NCI-H2081 (cell line): ENCODE measurements around the gene SDK1.
A peak's percentile ranks its signal among the peaks of the same experiment; 100 is the strongest.

Experiments
- DNase-seq, 2 experiments: peaks; one replicate each; lab custom pipeline; 2025; lab: John Stamatoyannopoulos, UW

SDK1 gene

DNA sequence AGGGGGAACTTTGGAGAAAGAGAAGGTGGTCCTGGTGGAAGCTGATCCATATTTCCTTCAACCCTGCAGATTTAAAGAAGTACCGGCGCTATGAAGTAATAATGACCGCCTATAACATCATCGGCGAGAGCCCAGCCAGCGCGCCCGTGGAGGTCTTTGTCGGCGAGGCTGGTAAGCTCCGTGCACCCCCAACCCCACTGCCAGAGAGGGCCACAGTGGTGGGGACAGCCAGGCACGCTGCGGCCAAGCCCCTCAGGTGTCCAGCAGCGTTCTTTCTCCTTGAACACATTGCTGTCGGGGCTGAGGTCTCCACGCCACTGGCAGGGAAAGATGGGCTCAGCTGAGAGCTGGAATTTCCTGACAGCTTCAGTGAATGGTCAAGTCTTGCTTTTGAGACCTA is 877.4 kb downstream of the SDK1 start:
- DNase-seq, result no peak

- no peak for DNase-seq
Observed at GRCh38 chr7:4178916-4179687, 878.0 kb downstream of the SDK1 start.

DNA sequence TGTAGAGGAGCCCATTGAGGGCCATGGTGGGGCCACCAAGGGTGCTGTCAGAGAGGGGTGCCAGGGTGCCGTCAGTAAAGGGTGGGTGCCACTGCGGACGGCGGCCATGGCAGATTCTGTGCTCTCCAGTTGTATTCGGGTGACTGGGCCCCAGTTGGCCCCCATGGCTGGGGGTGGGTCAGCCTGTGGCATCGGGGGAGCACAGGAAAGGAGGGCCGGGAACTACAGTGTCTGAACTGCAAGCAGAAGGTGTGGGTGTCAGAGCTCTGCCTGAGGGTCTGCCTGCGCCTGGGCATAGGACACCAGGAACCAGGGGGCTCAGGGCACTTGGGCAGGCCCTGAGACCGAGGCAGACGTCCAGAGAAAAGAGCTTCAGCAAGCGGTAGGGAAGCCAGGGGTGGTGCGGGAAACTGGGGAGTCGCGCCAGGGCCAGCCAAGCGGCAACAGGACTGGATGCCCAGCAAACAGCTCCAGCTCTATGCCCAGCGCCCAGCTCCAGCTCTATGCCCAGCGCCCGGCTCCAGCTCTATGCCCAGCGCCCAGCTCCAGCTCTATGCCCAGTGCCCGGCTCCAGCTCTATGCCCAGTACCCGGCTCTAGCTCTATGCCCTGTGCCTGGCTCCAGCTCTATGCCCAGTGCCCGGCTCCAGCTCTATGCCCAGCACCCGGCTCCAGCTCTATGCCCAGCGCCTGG is 878.8 kb downstream of the SDK1 start:
- no peak for DNase-seq

DNA sequence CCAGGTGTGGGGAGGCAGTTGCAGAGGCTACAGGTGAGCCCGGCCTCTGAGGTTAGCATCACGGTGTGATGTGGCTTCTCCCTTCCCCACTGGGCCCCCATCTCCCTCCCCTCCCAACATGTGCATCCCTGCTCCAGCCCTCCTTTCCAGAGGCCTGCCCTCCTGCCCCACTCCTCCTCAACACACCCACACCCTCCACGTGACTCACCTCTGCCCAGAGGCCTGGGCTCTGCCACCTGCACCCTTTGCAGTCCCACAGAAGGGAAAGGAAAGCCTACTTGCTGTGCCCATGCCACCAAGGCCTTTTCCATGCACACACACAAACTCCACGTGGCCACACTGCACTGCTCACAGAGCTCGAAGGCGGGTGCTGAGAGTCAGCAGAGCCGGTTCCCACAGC is 880.4 kb downstream of the SDK1 start:
- DNase-seq, result no peak

GRCh38 chr7:4182605-4183300 is 881.7 kb downstream of the SDK1 start:
- no peak for DNase-seq

DNA sequence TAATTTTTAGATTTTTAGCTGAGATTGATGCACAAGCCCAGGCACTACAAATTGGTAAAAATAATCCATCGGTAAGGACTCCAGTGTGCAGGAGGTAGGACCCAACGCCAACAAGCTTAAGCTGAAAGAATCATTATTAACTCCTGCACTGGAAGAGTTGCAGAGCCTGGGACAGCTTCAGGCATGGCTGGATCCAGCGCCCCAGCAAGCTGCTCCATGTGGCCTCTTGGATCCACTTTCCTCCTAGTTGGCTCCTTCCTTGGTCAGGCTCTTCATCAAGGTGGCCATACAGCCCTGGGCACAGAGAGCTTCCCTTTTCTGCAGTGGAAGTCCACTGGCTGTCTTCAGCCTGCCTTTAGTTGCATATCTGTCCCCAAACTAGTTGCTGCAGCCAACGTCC is 883.6 kb downstream of the SDK1 start:
- DNase-seq, result no peak

- DNase-seq, result no peak
Observed at GRCh38 chr7:4185136-4185535, 884.1 kb downstream of the SDK1 start.

DNA sequence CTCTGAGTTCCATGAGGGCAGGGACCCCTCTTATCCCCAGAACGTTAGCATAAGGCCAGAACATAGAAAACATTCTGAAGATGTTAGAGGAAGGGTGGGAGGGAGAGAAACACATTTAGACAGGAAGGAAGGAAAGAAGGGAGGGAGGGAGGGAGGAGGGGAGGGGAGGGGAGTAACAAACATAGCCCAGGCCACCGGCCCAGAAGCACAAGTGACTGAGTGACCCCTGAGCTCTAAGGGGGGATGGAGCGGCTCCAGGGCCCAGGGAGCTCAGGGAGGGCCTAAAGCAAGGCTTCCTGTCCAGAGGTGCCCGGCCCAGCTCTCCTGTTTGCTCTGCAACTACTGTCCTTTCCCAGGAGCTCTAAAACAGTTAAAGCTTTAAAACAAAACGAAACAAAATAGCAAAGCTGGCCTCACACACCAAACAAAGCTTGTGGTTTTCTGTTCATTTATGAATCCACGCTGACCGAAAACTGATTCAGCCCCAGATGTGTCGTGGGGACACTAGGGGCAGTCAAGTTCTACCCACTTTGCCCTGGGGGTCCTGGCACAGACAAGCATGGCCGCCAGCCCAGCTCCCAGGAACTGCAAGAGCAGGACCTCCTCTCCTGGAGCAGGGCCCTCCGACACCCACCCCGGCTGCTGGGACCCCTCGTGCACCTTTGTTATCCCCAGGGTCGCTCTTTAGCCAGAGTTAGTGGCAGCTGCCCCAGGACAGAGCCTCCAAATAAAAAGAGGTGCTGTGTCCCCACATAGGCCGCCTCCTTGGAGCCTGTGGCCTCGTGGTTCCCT is 884.9 kb downstream of the SDK1 start:
- DNase-seq, result no peak

DNA sequence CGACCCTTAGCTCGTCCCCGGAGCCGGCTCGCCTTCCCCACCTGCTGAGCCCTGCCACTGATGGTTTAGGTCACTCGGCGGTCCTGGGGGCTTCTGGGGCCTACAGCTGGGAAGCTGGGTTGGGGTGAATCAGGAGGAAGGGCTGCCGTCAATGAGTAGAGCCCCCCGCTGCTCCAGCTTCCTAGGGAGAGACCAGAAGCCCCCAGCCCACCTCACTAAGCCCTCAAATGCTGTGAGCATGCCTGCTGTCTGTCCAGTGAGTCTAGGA is 885.4 kb downstream of the SDK1 start:
- no peak for DNase-seq

DNA sequence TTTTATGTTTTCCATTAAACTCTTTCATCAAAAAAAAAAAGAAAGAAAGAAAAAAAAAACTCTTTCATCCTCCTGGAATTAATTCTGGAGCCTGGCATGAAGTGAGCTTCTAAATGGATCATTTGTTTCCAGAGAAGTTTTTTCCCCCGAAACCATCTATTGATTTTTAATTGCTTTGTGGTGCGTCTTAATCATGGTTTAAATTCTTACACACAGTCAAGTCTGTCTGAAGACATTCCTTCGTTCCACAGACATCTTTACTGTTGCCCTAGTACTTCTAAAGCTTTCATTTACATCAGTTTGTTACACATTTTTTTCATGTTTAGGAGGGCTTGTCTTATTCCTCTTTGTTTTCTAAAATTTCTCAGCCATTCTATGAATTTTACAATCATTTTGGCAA is 887.6 kb downstream of the SDK1 start:
- DNase-seq, result no peak

DNA sequence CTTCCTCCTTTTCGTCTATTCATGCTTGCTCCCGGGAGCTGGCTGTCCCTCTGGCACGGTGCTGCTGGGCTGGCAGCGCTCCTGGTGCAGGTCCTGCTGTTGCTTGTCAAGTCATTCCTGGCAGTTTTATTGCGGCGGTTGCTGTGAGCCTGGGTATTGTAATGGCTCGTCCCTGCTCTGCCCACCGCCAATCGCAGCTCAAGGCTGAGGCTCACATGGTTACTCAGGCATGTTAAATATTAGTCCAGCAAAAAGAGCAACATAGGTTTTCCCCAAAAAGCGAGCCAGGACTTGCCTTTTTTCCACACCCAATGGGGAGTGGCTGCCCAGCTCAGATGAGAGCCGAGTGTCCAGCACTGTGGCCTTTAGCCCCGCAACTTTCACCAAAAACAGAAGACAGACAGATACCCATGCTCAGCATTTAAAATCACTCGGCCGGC is 888.1 kb downstream of the SDK1 start:
- DNase-seq, result peak; percentile 77 to 92

DNA sequence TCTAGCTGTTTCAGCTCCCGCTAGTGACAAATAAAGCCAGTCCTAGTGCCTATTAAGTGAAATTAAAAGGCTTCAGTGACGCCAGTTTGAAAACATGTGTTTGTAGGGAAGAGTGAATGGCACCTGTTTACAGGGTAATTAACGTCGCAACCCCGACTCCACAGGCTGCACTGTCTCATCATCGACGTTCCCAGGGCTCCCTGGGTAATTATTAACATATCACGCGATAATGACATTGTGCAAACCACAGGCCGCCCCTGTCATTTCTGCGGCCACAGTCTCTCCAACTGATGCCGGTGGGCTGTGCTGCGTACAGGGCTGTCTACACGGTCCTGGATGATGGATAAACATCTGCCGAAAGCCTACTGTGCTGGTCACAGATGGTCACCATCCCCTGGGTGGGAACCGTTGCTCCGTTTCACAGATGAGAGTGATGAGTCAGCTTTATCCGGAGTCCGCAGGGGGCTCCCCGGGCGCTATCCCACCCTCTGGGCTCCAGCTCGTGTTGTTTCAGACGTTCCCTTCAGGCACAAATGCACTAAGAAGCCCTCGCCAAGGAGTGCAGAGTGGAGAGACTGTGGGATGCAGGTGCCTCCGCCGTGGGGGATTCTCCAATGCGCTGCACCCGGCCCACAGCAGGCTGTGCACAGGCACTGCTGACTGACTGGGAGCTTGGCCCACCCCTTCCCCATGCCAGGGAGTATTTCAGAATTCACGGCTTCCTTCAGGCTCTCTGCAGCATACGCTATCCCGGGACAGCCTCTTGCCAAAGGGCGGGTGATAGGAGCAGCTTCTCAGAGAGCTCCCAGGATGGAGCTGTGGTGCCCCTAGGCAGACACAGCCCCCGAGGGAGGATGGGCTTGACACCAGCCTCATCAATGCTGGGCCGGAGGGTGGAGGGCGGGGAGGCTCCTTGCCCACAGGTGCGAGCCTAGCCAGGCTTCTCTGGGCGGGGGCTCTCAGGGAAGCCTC is 889.2 kb downstream of the SDK1 start:
- DNase-seq, result peak; percentile 35 to 79

GRCh38 chr7:4191046-4191445 is 890.0 kb downstream of the SDK1 start:
- DNase-seq, result no peak

DNA sequence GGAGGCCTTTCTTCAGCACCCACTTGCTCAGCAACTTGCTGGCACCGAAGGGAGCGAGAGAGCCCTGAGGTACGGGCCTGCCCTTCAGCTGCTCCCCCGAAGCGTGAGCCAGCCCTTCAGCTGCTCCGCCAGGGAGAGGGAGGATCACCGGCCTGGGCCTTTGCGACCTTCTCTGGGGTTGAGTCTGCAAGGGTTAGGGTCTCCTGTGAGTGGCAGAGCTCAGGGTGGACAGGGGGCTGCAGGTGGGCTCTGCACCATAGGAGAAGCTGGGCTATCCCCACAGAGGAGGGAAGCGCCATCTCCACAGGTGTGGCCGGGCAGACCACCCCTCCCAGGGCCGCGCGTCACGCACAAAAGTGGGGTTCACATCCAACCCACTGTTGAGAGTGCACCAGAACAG is 890.5 kb downstream of the SDK1 start:
- no peak for DNase-seq

DNA sequence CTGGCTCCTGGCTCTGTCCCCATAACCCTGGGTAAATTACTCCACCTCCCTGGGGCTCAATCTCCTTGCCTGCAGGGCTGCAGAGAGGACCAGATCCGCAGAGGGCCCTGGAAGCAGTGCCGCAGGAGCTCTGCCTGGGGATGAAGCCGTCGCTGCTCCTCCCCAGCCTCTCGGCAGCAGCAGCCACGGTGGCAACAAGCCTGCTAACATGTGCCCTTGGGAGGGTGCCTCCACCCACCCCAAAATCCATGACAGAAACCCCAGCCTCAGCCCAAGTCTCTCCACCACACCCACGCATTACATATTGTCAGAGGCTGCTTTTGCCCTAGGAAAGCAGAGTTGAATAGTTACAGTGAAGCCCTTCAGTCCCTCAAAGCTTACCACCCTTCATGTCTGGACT is 894.6 kb downstream of the SDK1 start:
- no peak for DNase-seq

GRCh38 chr7:4196121-4196819 is 895.2 kb downstream of the SDK1 start:
- DNase-seq, result no peak

GRCh38 chr7:4198301-4198700 is 897.2 kb downstream of the SDK1 start:
- no peak for DNase-seq

DNA sequence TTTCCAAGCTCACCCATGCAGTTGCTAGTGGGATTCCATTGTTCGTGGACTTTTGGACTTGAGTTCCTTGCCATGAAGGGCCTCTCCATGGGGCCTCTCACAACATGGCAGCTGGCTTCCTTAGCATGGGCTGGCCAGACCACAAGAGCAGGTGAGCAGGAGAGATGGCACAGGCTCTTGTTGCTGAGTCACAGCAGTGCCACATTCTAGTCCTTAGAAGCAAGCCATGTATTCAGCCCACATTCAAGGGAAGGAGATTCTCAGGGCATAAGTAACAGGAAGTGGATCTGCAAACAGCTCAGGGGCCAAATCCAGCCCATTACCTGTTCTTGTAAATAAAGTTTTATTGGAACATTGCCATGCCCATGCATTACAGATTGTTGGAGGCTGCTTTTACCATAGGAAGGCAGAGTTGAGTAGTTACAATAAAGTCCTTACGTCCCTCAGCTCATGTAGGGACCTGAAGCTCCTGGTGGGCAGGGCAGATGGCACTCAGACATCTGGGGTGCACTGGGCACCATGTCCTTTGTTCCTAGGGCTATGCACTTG is 899.6 kb downstream of the SDK1 start:
- DNase-seq, result no peak

DNA sequence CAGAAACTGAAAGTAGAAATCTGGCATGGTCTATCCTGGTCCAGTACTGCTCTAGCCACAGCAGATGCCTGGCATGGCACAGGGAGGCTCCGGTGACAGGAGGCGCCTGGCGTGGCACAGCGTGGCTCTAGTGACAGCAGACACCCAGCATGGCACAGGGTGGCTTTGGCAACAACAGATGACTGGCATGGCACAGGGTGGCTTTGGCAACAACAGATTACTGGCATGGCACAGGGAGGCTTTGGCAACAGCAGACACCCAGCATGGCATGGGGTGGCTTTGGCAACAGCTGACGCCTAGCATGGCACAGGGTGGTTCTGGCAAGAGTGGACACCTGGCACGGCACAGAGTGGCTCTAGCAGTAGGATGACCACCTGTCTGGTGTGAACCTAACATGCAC is 900.5 kb downstream of the SDK1 start:
- DNase-seq, result no peak

- DNase-seq, result no peak
Observed at GRCh38 chr7:4202154-4202736, 901.2 kb downstream of the SDK1 start.
